ENCODE data around the gene CPT1C. TPM values are rescaled to one million over a fixed set of nuclear protein-coding genes. Genes with fewer than 3 reads are reported as not detected.

Gene CPT1C
- total and polyA plus RNA-seq, 5 donors, result 4.5 to 8.5 (median 5.7) TPM

DNA sequence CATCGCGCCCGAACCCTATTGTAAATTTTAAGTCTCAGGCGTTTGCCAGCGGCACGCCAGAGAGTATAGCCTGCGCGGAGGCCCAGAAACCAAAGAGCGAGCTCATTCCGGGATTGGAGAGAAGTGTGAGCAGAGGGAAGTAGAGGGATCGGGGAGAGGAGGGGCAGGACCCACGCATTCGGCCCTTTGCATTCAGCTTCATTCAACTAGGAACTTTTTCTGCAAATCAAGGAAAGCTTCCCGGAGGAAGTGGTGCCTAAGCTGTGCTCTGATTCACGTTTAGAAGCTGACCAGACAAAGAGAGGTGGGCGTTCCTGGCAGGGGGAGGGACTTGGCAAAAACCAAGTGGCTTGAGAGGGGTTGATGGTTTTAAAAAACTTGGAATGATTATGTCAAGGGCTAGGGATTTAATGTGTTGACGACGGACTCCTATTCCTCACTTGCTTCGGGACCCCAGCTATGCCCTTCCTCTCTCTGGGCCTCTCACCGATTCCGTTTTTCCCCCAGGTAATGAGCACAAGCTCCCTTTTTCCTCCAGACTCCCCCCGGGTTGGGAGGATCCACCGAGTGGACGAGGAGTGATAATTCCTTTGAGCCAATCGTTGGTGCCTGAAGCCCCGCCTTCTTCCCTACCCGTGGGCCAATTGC lies 14.7 kb upstream of the CPT1C start:
- ATAC-seq, result peak; percentile 54 to 55
- 2% methylated on average over 27 of the region's 27 CpGs for WGBS

DNA sequence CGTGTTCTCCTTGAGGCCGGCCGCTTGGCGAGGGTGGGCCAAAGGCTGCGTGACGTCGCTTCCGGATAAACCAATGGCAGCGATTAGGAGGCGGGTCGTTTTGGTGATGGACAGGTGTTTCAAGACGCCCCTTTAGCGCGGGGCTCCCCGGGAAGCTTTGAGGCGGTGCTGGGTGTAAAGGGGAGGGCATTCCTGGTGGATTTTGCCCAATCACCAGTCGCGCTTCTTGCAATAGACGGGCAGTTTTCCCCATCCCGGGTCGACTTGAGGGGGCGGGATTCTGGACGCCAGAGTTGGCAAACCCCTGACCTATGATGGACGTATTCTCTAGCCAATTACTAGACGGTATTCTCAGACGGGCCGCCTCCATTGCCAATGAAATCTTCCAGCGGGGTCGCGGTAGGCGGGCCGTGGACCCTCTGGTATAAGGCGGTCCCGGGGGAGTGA lies 14.1 kb upstream of the CPT1C start:
- ATAC-seq, result peak; percentile 91 to 92
- Histone ChIP-seq H3K4me1 (ENCODE audit: control insufficient read depth, insufficient read depth, low read length) (no peaks in the 10 kb centered on the region), H3K27me3 (ENCODE audit: control insufficient read depth, insufficient read depth) (no peaks in the 10 kb centered on the region), H3K4me3 (ENCODE audit: low read length) (peak overlapping the region; percentile 86), H3K27ac (ENCODE audit: low read length) (peak overlapping the region; percentile 87), H3K9me3 (ENCODE audit: control insufficient read depth, low read length) (no peaks in the 10 kb centered on the region)
- WGBS, result under 1% methylated on average over 34 of the region's 34 CpGs
- DNase-seq, result peak; percentile 100
- intact Hi-C loops (cut with DNase I), result loop anchor here in 2 of 4 donors (10.0 kb wide), 2 partner anchors 82 to 92 kb away; partner anchors contain the start of genes NOSIP (in 1 of the 2), PRR12 (in 1 of the 2) and PRRG2 (in 1 of the 2)

More for the DNA sequence above, 14.7 kb upstream of the CPT1C start:
- H3K27me3 ChIP-seq (ENCODE audit: control insufficient read depth, insufficient read depth), result no peaks in the 10 kb centered on the region
- H3K4me3 ChIP-seq (ENCODE audit: low read length), result peak overlapping the region; percentile 21
- H3K4me1 ChIP-seq (ENCODE audit: control insufficient read depth, insufficient read depth, low read length), result no peaks in the 10 kb centered on the region
- no peaks in the 10 kb centered on the region for H3K9me3 ChIP-seq (ENCODE audit: control insufficient read depth, low read length)
- peak overlapping the region; percentile 95 for H3K27ac ChIP-seq (ENCODE audit: low read length)
- intact Hi-C loops (cut with DNase I), result loop anchor here in 2 of 4 donors (10.0 kb wide), 2 partner anchors 81 to 91 kb away; partner anchors contain the start of genes NOSIP (in 1 of the 2), PRR12 (in 1 of the 2) and PRRG2 (in 1 of the 2)
- DNase-seq, result peak; percentile 88 to 92 (median 91)

DNA sequence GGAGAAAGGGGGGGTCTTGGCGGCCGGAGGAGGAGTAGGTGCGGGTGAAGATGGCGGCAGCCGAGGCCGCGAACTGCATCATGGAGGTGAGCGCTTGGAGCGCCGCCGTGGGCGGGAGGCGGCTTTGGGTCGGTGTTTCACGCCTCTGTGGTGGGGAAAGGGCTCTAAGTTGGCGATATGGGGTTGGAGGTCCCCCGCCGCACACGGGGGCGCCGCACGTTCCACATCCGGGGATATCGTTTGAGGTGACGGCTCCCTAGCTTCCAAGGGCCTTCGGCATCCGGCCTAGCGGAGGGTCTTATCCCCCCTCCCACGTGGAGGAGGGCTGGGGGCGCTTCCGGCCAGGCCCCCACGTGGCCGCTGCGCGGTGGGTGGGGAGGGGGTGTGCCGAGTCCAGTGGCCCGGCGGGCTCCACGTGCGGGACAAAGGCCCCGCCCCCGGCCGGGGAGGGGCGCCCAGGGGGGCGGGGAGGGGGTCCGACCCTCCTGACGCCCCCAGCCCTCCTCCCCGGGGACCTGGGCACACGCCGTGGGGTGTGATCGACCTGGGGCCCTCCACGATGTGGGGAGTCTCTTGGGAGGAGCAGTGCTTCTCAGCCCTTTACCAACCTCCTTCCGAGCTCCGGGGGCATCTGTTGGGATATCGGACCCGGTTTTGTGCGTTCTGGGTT lies 13.6 kb upstream of the CPT1C start, which contains the start of gene PRMT1:
TSS of gene PRMT1 (plus strand) at position 41 of the 670 bp plus-strand sequence. CDS start at position 51, 10 bp downstream.
- H3K9me3 ChIP-seq (ENCODE audit: control insufficient read depth, low read length), result no peaks in the 10 kb centered on the region
- DNase-seq (peak; percentile 69 to 82 (median 79)), ATAC-seq (peak; percentile 2 to 34)
- no peaks in the 10 kb centered on the region for H3K27me3 ChIP-seq (ENCODE audit: control insufficient read depth, insufficient read depth)
- H3K4me3 ChIP-seq (ENCODE audit: low read length), result peak within 1 kb of the TSS; percentile 86
- intact Hi-C loops (cut with DNase I), result loop anchor here in 2 of 4 donors (10.0 kb wide), 2 partner anchors 83 to 93 kb away; partner anchors contain the start of genes NOSIP (in 1 of the 2), PRR12 (in 1 of the 2) and PRRG2 (in 1 of the 2)
- peak within 1 kb of the TSS; percentile 95 for H3K27ac ChIP-seq (ENCODE audit: low read length)
- under 1% methylated on average over 57 of the region's 57 CpGs for WGBS
- no peaks in the 10 kb centered on the region for H3K4me1 ChIP-seq (ENCODE audit: control insufficient read depth, insufficient read depth, low read length)

DNA sequence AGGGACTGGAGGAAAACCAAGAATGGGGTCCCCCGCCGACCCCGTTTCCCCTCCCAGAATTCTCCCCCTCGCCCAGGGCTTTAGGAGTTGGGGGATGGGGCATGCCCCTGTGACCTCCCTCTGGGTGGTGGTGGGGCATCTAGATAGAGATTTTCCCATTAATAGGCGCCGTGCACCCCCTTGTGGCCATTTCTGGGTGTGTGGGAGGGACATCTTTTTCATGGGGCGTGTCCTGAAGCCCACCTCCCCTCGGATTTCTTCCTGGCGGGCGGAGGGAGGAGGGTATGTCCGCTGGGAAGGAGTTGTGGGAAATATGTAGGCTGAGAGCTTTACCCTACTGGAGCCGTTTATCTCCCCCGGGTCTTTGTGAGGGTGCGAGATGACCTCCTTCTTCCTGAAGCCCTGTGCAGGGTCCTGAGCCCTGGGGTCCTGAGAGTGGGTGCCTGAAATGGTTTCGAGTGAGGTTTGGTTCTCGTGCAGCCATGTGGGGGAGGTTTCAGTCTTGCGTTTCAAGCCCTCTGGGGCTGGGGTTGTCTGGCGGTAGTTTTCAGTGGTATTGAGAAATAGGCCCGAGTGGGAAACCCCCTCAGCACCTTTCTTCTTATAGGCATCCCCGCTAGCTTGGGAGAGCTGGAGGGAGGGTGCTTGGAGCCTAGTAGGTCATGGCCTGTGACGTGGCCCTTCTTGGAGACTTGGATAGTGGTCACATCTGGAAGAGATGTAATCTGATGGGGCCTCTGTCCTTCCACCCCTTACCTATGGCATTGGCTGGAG lies 12.8 kb upstream of the CPT1C start:
- H3K27ac ChIP-seq (ENCODE audit: low read length), result peak overlapping the region; percentile 87
- H3K27me3 ChIP-seq (ENCODE audit: control insufficient read depth, insufficient read depth), result no peaks in the 10 kb centered on the region
- no peaks in the 10 kb centered on the region for H3K4me1 ChIP-seq (ENCODE audit: control insufficient read depth, insufficient read depth, low read length)
- intact Hi-C loops (cut with DNase I), result loop anchor here in 2 of 4 donors (10.0 kb wide), 2 partner anchors 83 to 93 kb away; partner anchors contain the start of genes NOSIP (in 1 of the 2), PRR12 (in 1 of the 2) and PRRG2 (in 1 of the 2)
- ATAC-seq (no peak), DNase-seq (peak; percentile 75 to 89 (median 89))
- H3K9me3 ChIP-seq (ENCODE audit: control insufficient read depth, low read length), result no peaks in the 10 kb centered on the region
- H3K4me3 ChIP-seq (ENCODE audit: low read length), result peak overlapping the region; percentile 86
- 3% methylated on average over 21 of the region's 21 CpGs for WGBS

DNA sequence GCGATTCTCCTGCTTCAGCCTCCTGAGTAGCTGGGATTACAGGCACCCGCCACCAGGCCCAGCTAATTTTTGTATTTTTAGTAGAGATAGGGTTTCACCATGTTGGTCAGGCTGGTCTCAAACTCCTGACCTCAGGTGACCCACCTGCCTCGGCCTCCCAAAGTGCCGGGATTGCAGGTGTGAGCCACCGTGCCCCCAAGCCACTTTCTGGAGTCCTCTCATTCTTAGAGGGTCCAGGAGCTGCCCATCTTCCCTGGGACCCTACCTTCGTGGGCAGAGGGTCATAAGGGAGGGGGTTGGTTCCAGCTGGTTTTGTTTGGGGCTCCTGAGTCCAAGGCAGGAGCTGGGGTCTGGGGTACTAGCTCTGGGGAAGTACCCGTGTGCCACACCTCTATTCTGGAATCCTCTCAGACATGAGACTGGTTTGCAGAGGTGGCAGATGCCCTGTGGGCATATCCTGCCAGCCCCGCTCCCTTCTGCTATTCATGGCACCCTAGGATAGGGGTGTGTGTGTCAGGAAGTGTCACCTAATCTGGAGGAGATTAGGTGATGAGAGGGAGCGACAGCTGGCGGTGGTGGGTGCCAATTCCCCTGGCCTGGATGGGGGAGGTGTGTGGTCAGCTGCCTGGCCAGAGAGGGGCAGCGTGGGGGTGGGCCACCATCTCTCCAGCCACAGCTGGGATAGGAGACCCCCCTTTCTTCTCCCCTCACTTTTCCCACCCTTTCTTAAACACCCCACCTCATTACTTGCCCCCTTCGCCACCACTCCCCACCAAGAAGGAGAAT lies 11.7 kb upstream of the CPT1C start:
- 52% methylated on average over 12 of the region's 12 CpGs for WGBS
- no peaks in the 10 kb centered on the region for H3K9me3 ChIP-seq (ENCODE audit: control insufficient read depth, low read length)
- intact Hi-C loops (cut with DNase I), result loop anchor here in 2 of 4 donors (10.0 kb wide), 2 partner anchors 84 to 94 kb away; partner anchors contain the start of genes NOSIP (in 1 of the 2), PRR12 (in 1 of the 2) and PRRG2 (in 1 of the 2)
- no peaks in the 10 kb centered on the region for H3K27me3 ChIP-seq (ENCODE audit: control insufficient read depth, insufficient read depth)
- no peaks in the 10 kb centered on the region for H3K4me1 ChIP-seq (ENCODE audit: control insufficient read depth, insufficient read depth, low read length)
- no peak overlapping the region for H3K4me3 ChIP-seq (ENCODE audit: low read length)
- peak overlapping the region; percentile 37 for H3K27ac ChIP-seq (ENCODE audit: low read length)
- peak in 2 of 3 donors; percentile 77 to 80 for DNase-seq
- ATAC-seq, result no peak

DNA sequence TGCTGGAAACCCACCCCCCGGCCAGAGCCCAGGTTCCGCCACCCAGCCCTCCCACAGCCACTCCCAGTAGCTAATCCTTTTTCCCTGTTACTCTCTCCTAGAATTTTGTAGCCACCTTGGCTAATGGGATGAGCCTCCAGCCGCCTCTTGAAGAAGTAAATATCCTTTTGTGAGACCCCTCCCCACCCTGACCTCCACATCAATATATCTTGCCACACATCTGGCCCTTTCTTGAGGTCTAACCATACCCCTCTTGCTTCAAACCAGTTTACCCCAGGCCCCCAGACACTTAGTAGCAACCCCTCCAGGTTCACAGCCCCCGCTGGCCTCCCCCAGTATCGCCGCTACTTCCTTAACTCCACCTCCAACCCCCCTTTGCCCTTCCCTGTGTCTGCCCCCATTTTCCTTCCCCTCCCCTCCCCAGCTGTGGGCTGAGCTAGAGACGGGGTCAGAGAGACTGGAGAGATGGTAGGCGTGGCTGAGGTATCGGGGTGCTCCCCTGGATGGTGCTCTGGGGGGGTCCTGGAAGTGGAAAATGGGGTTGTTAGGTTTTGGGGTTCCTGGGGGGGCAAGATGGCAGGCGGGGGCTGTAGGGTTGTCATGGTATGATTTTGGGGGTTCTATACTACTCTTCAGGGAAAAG lies 11.0 kb upstream of the CPT1C start:
- 41% methylated on average over 10 of the region's 10 CpGs for WGBS
- Histone ChIP-seq H3K27me3 (ENCODE audit: control insufficient read depth, insufficient read depth) (no peaks in the 10 kb centered on the region), H3K4me1 (ENCODE audit: control insufficient read depth, insufficient read depth, low read length) (no peaks in the 10 kb centered on the region), H3K9me3 (ENCODE audit: control insufficient read depth, low read length) (no peaks in the 10 kb centered on the region), H3K27ac (ENCODE audit: low read length) (peak overlapping the region; percentile 6), H3K4me3 (ENCODE audit: low read length) (no peak overlapping the region)
- DNase-seq (peak in 2 of 3 donors; percentile 34 to 52), ATAC-seq (no peak)
- intact Hi-C loops (cut with DNase I), result loop anchor here in 3 of 4 donors (10.0 kb wide), 4 partner anchors 85 to 175 kb away; partner anchors contain the start of genes AP2A1 (in 1 of the 3), NOSIP (in 1 of the 3), PRR12 (in 1 of the 3) and PRRG2 (in 1 of the 3)

DNA sequence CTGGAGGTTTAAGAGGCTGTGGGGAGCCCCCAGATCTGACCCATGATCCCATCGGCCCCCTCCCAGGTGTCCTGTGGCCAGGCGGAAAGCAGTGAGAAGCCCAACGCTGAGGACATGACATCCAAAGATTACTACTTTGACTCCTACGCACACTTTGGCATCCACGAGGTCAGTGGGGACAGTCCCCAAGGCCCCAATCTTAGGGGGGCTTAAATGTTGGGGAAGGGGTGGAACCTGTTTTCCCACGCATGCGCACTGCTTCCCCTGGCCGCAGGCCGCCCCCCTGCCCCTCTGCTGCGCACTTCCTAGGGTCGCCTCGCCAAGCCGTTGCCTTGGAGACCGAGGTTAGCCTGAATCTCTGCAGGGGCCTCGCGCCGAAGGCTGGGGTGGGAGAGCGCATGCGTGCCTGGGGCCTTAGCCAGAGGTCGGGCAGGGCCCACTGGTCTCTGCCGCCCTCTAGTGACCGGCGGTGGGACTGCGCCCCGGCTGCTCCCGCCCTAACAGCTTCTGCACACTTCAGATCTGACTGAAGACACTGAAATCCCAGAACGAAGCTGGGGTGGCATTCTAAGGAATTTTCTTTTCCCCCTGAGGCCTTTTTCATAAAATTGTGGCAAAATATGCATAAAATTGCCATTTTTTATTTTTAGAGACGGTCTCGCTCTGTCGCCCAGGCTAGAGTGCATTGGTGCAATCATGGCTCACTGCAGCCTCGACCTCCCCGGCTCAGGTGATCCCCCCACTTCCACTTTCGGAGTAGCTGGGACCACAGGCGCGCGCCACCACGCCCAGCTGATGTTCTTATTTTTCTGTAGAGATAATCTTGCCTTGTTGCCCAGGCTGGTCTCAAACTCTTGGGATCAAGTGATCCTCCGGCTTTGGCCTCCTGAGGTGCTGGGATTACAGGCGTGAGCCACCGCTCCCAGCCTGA lies 10.2 kb upstream of the CPT1C start:
- WGBS, result 30% methylated on average over 40 of the region's 40 CpGs
- DNase-seq (peak; percentile 91 to 97 (median 97)), ATAC-seq (peak; percentile 2 to 4)
- Histone ChIP-seq H3K9me3 (ENCODE audit: control insufficient read depth, low read length) (no peaks in the 10 kb centered on the region), H3K4me1 (ENCODE audit: control insufficient read depth, insufficient read depth, low read length) (no peaks in the 10 kb centered on the region), H3K27ac (ENCODE audit: low read length) (peak overlapping the region; percentile 6), H3K27me3 (ENCODE audit: control insufficient read depth, insufficient read depth) (no peaks in the 10 kb centered on the region), H3K4me3 (ENCODE audit: low read length) (no peak overlapping the region)
- intact Hi-C loops (cut with DNase I), result loop anchor here in 2 of 4 donors (10.0 kb wide), 2 partner anchors 84 to 174 kb away; partner anchors contain the start of genes AP2A1 (in 1 of the 2), PTOV1 (in 1 of the 2) and TSKS (in 1 of the 2)

DNA sequence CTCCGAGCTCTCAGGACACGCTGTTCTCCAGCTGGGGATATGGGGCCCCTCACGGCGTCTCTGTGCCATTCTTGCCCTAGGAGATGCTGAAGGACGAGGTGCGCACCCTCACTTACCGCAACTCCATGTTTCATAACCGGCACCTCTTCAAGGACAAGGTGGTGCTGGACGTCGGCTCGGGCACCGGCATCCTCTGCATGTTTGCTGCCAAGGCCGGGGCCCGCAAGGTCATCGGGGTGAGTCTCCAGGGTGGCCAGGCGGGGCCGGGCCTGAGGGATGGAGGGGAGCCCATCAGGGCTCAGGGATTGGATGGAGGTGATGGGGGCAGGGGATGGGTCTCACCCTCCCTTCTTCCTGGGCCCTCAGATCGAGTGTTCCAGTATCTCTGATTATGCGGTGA lies 9.1 kb upstream of the CPT1C start:
- DNase-seq, result peak in 2 of 3 donors; percentile 47 to 63
- no peak overlapping the region for H3K27ac ChIP-seq (ENCODE audit: low read length)
- H3K27me3 ChIP-seq (ENCODE audit: control insufficient read depth, insufficient read depth), result no peaks in the 10 kb centered on the region
- no peak for ATAC-seq
- intact Hi-C loops (cut with DNase I), result loop anchor here in 2 of 4 donors (10.0 kb wide), 2 partner anchors 83 to 173 kb away; partner anchors contain the start of genes AP2A1 (in 1 of the 2), PTOV1 (in 1 of the 2) and TSKS (in 1 of the 2)
- no peaks in the 10 kb centered on the region for H3K4me1 ChIP-seq (ENCODE audit: control insufficient read depth, insufficient read depth, low read length)
- no peak overlapping the region for H3K4me3 ChIP-seq (ENCODE audit: low read length)
- WGBS, result 88% methylated on average over 19 of the region's 19 CpGs
- no peaks in the 10 kb centered on the region for H3K9me3 ChIP-seq (ENCODE audit: control insufficient read depth, low read length)

All from right cardiac atrium (tissue), 5 donors.